Fibroblast of mammary gland (primary cell): ENCODE data around the gene OLFML2B.

Source experiments
- DNase-seq: peaks from one replicate; pipeline ENCODE4 v3.0.0-alpha.2; 2010; ENCODE audit warnings: low read depth
- H3K4me3 ChIP-seq: 2 replicates; pipeline ENCODE4 v1.5.1; 2011; ENCODE audit warnings: low read depth, mild to moderate bottlenecking, low read length, moderate library complexity; ENCODE audit not compliant: control insufficient read depth
- CTCF ChIP-seq: conservative IDR thresholded peaks from 2 replicates; pipeline ENCODE4 v1.5.1; 2011; ENCODE audit warnings: low read depth, low read length, inconsistent platforms; ENCODE audit not compliant: control insufficient read depth, insufficient read depth

The OLFML2B gene

DNA sequence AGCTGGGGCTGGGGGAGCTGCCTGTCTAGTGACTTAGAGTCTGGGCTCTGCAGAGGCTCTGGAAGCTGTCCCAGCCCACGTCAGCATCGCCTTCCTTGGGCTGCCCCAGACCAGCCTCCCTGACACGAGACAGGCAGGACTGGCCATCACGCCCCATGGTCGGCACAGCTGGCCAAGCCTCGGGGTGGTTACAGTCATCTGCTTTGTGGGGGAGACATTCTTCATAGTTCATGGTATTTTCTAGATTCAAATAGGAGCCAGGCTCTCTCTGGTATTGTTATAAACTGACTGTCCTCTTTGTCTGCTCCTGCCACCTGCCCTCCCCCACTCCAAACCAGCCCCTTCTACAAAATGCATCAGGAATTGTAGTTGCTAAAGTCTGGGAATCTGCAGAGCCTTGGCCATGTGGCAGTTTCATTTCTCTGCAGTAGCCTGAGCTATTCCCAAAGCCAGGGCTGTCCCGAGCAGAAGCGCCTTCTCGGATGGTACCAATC lies 29.4 kb downstream of the OLFML2B start:
- TF ChIP-seq CTCF = no peak
- peak; percentile 47 for DNase-seq
- H3K4me3 ChIP-seq = no peak overlapping the region

GRCh38 chr1:161993576-161993975 lies 30.1 kb downstream of the OLFML2B start:
- DNase-seq = no peak
- no peak for TF ChIP-seq CTCF
- no peak overlapping the region for H3K4me3 ChIP-seq

GRCh38 chr1:161989786-161990185 lies 33.9 kb downstream of the OLFML2B start:
- no peak for DNase-seq
- no peak for TF ChIP-seq CTCF
- no peak overlapping the region for H3K4me3 ChIP-seq

GRCh38 chr1:161989108-161989507 lies 34.6 kb downstream of the OLFML2B start:
- no peak overlapping the region for H3K4me3 ChIP-seq
- no peak for TF ChIP-seq CTCF
- DNase-seq = peak; percentile 64

- no peak for TF ChIP-seq CTCF
- DNase-seq = no peak
- no peak overlapping the region for H3K4me3 ChIP-seq
Observed at GRCh38 chr1:161988413-161988812, 35.3 kb downstream of the OLFML2B start.

- H3K4me3 ChIP-seq = no peak overlapping the region
- no peak for TF ChIP-seq CTCF
- DNase-seq = no peak
Observed at GRCh38 chr1:161987872-161988271, 35.8 kb downstream of the OLFML2B start.

DNA sequence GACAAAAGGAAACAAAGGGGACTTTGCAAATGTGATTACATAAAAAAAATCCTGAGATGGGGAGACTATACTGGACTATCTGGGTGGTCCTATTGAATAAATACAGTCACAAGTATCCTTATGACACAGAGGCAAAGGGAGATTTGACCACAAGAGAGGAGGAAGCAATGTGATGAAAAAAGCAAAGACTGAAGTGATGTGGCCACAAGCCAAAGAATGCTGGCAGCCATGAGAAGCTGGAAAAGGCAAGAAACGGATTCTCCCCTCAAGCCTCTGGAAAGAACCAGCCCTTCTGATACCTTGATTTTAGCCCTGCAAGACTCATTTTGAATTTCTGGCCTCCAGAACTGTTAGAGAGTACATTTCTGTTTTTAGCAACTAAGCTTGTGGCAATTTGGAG lies 36.4 kb downstream of the OLFML2B start:
- no peak for TF ChIP-seq CTCF
- H3K4me3 ChIP-seq = no peak overlapping the region
- DNase-seq = peak; percentile 37
